DND-41 (cell line): ENCODE measurements around the gene CCDC136.

Experiments used
- ATAC-seq: fragments of 200-7000 bp; cut with Tn5 transposase; 3 replicates; pipeline ENCODE4 v1.9.1; 2021; ENCODE audit warnings: low read depth; ENCODE audit not compliant: insufficient read depth
- DNase-seq: peaks from one replicate; pipeline ENCODE4 v3.0.0-alpha.2; 2020
- H2AFZ ChIP-seq: 2 replicates; pipeline ENCODE4 v1.6.0; 2012; ENCODE audit warnings: low read depth, low read length
- H3K27ac ChIP-seq: 2 replicates; pipeline ENCODE4 v1.5.1; 2012; ENCODE audit warnings: low read length, inconsistent platforms
- H3K27me3 ChIP-seq: fragments of 200-600 bp; sonication (generic); 2 replicates; pipeline ENCODE4 v1.6.0; 2012; ENCODE audit warnings: low read length, mild to moderate bottlenecking, inconsistent platforms; ENCODE audit not compliant: insufficient read depth, poor library complexity
- H3K36me3 ChIP-seq: 2 replicates; pipeline ENCODE4 v1.5.1; 2012; ENCODE audit warnings: low read length, inconsistent platforms; ENCODE audit not compliant: insufficient read depth
- H3K4me1 ChIP-seq: 2 replicates; pipeline ENCODE4 v1.5.1; 2012; ENCODE audit warnings: mild to moderate bottlenecking, low read length; ENCODE audit not compliant: insufficient read depth
- H3K4me2 ChIP-seq: 2 replicates; pipeline ENCODE4 v1.6.0; 2012; ENCODE audit warnings: mild to moderate bottlenecking, moderate library complexity, low read length, inconsistent platforms; ENCODE audit not compliant: insufficient read depth
- H3K4me3 ChIP-seq, 2 experiments: fragments of 200-600 bp in 1 of 2; shearing (Covaris generic) in 1 of 2; 2 replicates each; pipeline ENCODE4 v1.5.1; 2012 to 2016; ENCODE audit warnings: inconsistent platforms in 2 of 2, low read length in 2 of 2, mild to moderate bottlenecking in 2 of 2, low read depth in 1 of 2, moderate library complexity in 1 of 2
- H3K79me2 ChIP-seq: 2 replicates; pipeline ENCODE4 v1.6.0; 2012; ENCODE audit warnings: low read length, inconsistent platforms; ENCODE audit not compliant: insufficient read depth
- H3K9ac ChIP-seq: 2 replicates; pipeline ENCODE4 v1.6.0; 2012; ENCODE audit warnings: low read depth, mild to moderate bottlenecking, inconsistent platforms, low read length, moderate library complexity
- H3K9me3 ChIP-seq: 2 replicates; pipeline ENCODE4 v1.5.1; 2012; ENCODE audit warnings: low read length, moderate library complexity, mild to moderate bottlenecking, inconsistent platforms; ENCODE audit not compliant: insufficient read depth, severe bottlenecking
- H4K20me1 ChIP-seq: 2 replicates; pipeline ENCODE4 v1.6.0; 2012; ENCODE audit warnings: low read length; ENCODE audit not compliant: insufficient read depth
- EZH2 ChIP-seq: IDR thresholded peaks from 3 replicates; pipeline ENCODE4 v1.6.1; 2012; ENCODE audit warnings: borderline replicate concordance, low read depth, mild to moderate bottlenecking, moderate library complexity, low read length, inconsistent platforms; ENCODE audit not compliant: severe bottlenecking
- TF ChIP-seq, protein P1 (sequence below): IDR thresholded peaks from 2 replicates; pipeline ENCODE4 v1.5.1; 2012; ENCODE audit warnings: borderline replicate concordance, low read length, moderate library complexity, mild to moderate bottlenecking; ENCODE audit not compliant: poor library complexity, severe bottlenecking; ENCODE audit errors: extremely low read depth

CCDC136 gene

DNA sequence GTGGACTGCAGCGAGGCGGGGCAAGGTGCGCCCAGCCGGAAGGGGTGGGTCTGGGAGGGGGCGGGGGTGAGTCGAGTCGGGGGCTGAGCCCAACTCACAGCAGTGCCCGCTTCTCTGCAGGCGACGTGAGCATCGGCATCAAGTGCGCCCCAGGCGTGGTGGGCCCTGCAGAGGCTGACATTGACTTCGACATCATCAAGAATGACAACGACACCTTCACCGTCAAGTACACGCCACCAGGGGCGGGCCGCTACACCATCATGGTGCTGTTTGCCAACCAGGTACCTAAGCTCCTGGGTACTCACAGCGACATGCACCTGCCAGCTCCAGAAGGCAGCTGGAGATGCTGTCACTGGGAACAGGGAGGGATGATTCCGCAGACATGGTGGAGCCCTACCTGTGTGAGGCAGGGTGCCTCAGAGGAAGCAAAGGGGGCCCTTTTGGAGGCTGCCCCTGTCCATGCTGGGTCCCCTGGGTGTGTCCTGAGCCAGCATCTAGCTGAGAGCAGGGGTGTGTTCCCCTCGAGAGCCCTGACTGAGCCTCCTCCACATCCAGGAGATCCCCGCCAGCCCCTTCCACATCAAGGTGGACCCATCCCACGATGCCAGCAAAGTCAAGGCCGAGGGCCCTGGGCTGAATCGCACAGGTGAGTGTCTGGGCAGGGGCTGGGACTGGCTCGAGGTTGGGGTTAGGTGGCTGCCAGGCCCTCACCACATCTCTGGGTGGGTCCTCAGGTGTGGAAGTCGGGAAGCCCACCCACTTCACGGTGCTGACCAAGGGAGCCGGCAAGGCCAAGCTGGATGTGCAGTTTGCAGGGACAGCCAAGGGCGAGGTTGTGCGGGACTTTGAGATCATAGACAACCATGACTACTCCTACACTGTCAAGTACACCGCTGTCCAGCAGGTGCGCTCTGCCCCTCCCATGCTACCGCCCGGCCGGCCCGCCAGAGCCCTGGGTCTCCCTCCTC lies 51.2 kb downstream of the CCDC136 start:
- H3K36me3 ChIP-seq: no peaks in the 10 kb centered on the region

DNA sequence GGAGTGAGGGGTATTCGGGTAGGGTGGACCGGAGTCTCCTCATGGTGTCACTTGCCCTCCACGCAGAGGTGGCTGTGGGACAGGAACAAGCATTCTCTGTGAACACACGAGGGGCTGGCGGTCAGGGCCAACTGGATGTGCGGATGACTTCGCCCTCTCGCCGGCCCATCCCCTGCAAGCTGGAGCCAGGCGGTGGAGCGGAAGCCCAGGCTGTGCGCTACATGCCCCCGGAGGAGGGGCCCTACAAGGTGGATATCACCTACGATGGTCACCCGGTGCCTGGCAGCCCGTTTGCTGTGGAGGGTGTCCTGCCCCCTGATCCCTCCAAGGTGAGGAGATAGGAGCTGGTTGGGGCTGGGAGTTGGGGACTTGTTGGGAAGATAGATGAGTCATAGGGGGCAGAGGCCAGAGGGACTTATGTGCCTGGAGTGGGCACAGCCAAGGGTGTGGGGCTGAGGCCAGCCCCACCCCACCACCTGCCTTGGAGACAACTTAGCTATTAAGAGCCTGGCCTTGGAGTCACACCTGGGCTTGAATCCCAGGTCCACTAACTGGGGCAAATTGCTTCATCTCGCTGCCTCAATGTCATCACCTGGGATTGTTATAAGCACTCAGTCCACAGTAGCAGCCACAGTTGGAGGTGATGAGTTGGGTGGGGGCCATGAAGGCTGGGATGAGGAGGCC lies 52.3 kb downstream of the CCDC136 start:
- DNase-seq (no peak), ATAC-seq (no peak)
- H3K9ac ChIP-seq: no peak overlapping the region
- H2AFZ ChIP-seq: no peak overlapping the region
- H3K4me2 ChIP-seq: no peak overlapping the region
- H3K36me3 ChIP-seq: no peaks in the 10 kb centered on the region
- no peak for TF ChIP-seq EZH2
- TF ChIP-seq, protein P1, sequence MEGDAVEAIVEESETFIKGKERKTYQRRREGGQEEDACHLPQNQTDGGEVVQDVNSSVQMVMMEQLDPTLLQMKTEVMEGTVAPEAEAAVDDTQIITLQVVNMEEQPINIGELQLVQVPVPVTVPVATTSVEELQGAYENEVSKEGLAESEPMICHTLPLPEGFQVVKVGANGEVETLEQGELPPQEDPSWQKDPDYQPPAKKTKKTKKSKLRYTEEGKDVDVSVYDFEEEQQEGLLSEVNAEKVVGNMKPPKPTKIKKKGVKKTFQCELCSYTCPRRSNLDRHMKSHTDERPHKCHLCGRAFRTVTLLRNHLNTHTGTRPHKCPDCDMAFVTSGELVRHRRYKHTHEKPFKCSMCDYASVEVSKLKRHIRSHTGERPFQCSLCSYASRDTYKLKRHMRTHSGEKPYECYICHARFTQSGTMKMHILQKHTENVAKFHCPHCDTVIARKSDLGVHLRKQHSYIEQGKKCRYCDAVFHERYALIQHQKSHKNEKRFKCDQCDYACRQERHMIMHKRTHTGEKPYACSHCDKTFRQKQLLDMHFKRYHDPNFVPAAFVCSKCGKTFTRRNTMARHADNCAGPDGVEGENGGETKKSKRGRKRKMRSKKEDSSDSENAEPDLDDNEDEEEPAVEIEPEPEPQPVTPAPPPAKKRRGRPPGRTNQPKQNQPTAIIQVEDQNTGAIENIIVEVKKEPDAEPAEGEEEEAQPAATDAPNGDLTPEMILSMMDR: no peak
- no peak overlapping the region for H3K4me3 ChIP-seq
- H3K4me1 ChIP-seq: no peaks in the 10 kb centered on the region
- no peaks in the 10 kb centered on the region for H3K79me2 ChIP-seq
- no peaks in the 10 kb centered on the region for H3K9me3 ChIP-seq
- H4K20me1 ChIP-seq: 0 out of 2 replicates have a peak, but pooled peaks cover 3% of the 10 kb centered on the region
- H3K27ac ChIP-seq: no peak overlapping the region
- no peaks in the 10 kb centered on the region for H3K27me3 ChIP-seq

More for the DNA sequence above, 51.2 kb downstream of the CCDC136 start:
- no peaks in the 10 kb centered on the region for H3K9me3 ChIP-seq
- H3K9ac ChIP-seq: no peak overlapping the region
- DNase-seq (no peak), ATAC-seq (no peak)
- no peak overlapping the region for H3K4me2 ChIP-seq
- no peak overlapping the region for H2AFZ ChIP-seq
- H3K4me1 ChIP-seq: no peaks in the 10 kb centered on the region
- no peaks in the 10 kb centered on the region for H3K27me3 ChIP-seq
- H4K20me1 ChIP-seq: 0 out of 2 replicates have a peak, but pooled peaks cover 3% of the 10 kb centered on the region
- no peaks in the 10 kb centered on the region for H3K79me2 ChIP-seq
- TF ChIP-seq, protein P1: no peak
- no peak for TF ChIP-seq EZH2
- H3K4me3 ChIP-seq: no peak overlapping the region
- H3K27ac ChIP-seq: no peak overlapping the region

DNA sequence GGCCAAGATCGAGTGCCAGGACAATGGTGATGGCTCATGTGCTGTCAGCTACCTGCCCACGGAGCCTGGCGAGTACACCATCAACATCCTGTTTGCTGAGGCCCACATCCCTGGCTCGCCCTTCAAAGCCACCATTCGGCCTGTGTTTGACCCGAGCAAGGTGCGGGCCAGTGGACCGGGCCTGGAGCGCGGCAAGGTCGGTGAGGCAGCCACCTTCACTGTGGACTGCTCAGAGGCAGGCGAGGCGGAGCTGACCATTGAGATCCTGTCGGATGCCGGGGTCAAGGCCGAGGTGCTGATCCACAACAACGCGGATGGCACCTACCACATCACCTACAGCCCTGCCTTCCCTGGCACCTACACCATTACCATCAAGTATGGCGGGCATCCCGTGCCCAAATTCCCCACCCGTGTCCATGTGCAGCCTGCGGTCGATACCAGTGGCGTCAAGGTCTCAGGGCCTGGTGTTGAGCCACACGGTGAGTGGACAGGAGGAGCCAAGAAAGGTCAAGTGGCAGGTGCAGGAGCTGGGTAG lies 53.1 kb downstream of the CCDC136 start:
- no peak for DNase-seq
- H3K4me2 ChIP-seq: no peak overlapping the region
- H3K9me3 ChIP-seq: no peaks in the 10 kb centered on the region
- H3K27me3 ChIP-seq: no peaks in the 10 kb centered on the region
- H3K4me3 ChIP-seq: no peak overlapping the region
- no peak for ATAC-seq
- no peaks in the 10 kb centered on the region for H3K4me1 ChIP-seq
- H3K79me2 ChIP-seq: no peaks in the 10 kb centered on the region
- H2AFZ ChIP-seq: no peak overlapping the region
- no peak overlapping the region for H3K9ac ChIP-seq
- no peaks in the 10 kb centered on the region for H3K36me3 ChIP-seq
- no peak overlapping the region for H3K27ac ChIP-seq
- no peak for TF ChIP-seq EZH2
- TF ChIP-seq, protein P1: no peak
- 0 out of 2 replicates have a peak, but pooled peaks cover 3% of the 10 kb centered on the region for H4K20me1 ChIP-seq
